AG09309 (cell line): ENCODE measurements around the gene GALNT9.

Experiments
- DNase-seq: peaks from one replicate; pipeline ENCODE4 v3.0.0-alpha.2; 2010; ENCODE audit warnings: low read depth
- H3K4me3 ChIP-seq: 2 replicates; pipeline ENCODE4 v1.5.1; 2011; ENCODE audit warnings: mild to moderate bottlenecking, low read depth, low read length, moderate library complexity; ENCODE audit not compliant: control insufficient read depth
- TF ChIP-seq, protein P1 (sequence below): IDR thresholded peaks from 2 replicates; pipeline ENCODE4 v1.5.1; 2011; ENCODE audit warnings: mild to moderate bottlenecking, low read depth, low read length, inconsistent platforms; ENCODE audit not compliant: insufficient read depth, control insufficient read depth; ENCODE audit errors: missing control alignments

The GALNT9 gene

DNA sequence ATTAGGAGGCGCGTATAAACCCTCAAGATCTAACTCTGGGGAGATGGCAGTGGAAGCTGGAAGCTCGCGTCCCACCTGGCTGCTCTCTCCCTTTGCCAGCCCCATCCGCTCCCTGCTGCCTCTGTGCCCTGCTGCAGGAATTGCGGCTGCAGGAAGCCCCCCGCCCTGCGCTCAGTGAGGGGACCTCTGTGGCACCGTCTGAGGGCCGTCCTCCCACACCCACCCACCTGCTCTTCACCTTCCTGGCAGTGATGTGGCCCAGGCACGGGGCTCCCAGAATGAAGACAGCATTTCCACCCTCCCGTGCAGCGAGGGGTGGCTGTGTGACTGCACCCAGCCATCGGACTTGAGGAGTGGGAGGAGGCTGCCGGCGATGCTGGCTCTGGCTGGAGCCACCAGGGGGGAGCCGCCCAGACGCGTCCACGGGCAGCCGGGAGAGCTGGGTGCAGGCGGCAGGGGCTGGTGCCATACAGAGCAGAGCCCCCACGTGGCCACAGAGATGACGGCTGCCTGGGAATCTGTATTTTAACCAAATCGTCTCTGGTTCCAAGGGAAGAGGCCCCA lies 28.3 kb upstream of the GALNT9 start:
- no peak overlapping the region for H3K4me3 ChIP-seq
- TF ChIP-seq, protein P1, sequence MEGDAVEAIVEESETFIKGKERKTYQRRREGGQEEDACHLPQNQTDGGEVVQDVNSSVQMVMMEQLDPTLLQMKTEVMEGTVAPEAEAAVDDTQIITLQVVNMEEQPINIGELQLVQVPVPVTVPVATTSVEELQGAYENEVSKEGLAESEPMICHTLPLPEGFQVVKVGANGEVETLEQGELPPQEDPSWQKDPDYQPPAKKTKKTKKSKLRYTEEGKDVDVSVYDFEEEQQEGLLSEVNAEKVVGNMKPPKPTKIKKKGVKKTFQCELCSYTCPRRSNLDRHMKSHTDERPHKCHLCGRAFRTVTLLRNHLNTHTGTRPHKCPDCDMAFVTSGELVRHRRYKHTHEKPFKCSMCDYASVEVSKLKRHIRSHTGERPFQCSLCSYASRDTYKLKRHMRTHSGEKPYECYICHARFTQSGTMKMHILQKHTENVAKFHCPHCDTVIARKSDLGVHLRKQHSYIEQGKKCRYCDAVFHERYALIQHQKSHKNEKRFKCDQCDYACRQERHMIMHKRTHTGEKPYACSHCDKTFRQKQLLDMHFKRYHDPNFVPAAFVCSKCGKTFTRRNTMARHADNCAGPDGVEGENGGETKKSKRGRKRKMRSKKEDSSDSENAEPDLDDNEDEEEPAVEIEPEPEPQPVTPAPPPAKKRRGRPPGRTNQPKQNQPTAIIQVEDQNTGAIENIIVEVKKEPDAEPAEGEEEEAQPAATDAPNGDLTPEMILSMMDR: no peak
- no peak for DNase-seq

DNA sequence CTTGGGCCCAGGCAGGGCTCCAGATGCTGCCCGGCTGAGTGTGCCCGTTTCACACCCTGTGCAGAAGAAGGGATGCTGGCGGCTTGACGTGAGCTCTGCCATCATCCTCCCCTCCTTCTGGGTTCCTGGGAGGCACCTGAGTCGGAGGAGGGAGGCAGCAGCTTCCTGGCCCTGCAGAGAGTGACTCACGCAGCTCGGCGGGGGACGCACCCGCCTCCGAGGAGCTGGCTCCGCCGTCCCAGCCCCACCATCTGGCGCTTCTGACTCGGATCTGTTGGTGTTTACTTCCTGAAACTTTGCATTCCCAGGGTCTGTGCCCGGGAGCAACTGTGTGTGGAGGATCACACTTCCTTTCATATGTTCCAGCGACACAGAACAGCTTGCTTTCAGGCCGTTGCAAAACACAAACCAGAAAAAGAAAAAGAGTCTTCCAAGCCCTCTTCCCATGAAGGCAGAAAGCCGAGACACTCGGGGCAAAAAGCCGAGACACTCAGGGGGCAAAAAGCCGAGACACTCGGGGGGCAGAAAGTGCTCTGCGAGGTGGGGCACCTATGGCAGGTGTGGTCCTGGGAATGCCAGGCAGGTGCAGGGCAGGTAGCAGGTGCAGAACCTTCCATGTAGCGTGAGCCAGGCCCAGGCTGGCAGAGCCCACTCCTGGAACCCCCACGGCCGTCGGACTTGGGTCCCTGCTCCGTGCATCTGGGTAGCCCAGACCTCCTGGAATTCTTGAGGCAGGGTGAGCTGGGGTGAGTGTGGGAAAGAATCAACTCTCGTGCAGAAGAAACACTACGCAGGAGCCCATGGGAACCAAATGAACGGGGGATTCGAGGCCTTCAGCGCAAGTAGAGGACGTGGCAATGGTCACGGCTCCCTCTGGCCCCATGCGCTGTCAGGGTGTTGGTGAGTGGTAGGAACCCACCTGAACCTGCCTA lies 27.6 kb upstream of the GALNT9 start:
- DNase-seq: peak; percentile 8
- TF ChIP-seq, protein P1: no peak
- no peak overlapping the region for H3K4me3 ChIP-seq

DNA sequence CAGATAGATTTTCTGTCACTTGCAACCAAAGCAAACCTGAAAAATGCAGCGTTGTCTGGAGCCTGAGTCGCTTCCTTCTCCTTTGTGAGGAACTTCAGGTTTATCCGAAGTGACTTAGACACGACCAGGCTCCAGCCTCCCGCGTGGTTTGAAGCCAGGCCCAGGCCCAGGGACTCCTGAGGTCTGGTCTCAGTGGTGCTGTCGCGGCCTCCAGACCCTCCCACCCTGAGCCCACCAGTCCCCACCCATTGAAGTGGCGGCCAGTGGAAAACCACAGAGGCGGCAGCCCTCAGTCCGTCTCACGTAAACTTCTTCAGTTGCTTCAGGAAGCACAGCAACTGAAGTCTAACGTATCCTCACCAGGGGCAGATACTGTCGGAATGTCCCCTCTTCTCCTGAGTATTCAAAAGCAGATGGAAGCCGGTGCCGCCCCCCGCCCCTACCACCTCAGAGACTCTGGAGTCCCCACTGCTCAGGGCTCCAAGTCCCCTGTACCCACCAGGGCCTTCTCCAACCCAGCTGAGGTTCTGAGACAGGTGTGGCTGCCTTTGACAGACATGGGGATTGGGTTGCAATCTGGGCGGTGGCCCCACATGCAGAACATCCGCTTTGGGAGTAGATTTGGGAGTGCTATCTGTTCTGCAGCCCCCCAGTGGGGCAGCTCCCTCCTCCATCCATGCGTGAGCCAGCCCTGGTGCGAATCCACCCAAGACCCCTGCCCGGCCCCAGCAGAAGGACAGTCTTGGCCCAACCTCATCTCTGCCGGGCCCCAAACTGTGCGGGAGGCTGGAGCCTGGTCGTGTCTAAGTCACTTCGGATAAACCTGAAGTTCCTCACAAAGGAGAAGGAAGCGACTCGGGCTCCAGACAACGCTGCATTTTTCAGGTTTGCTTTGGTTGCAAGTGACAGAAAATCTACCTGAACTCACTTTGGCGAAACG lies 26.6 kb upstream of the GALNT9 start:
- no peak for DNase-seq
- TF ChIP-seq, protein P1: no peak
- no peak overlapping the region for H3K4me3 ChIP-seq

DNA sequence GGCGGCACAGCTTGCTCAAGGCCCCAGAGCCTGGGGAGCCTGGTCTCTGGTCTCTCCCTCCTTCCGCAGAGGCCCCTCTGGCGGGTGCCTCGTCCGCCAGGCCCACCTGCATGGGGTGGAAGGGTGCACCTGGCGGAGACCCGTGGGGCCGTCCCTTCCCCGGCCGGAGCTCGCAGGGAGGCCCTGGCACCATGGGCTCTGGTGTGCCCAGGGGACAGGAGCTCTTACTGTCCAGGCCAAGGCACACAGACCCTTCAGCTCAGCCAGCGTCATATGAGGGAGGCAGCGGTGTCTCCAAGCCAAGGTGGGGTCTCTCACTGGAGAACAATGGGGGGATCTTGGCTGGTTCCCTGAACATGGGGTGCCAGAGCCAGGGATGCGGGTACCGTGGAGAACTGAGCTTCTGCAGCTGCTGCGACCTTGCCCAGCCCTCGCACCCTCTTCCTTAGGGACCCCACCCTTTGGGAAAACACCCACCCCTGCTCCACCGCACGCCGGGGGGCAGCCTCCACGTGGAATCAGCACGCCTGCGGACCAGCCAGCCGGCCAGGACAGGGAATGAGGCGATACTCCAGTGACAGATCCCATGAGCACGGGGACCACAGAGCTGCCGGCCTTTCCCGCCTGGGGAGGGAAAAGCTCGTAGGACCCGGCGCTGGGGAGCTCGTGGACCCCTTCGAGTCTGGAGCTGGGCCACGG lies 25.7 kb upstream of the GALNT9 start:
- TF ChIP-seq, protein P1: no peak
- DNase-seq: no peak
- H3K4me3 ChIP-seq: no peak overlapping the region

DNA sequence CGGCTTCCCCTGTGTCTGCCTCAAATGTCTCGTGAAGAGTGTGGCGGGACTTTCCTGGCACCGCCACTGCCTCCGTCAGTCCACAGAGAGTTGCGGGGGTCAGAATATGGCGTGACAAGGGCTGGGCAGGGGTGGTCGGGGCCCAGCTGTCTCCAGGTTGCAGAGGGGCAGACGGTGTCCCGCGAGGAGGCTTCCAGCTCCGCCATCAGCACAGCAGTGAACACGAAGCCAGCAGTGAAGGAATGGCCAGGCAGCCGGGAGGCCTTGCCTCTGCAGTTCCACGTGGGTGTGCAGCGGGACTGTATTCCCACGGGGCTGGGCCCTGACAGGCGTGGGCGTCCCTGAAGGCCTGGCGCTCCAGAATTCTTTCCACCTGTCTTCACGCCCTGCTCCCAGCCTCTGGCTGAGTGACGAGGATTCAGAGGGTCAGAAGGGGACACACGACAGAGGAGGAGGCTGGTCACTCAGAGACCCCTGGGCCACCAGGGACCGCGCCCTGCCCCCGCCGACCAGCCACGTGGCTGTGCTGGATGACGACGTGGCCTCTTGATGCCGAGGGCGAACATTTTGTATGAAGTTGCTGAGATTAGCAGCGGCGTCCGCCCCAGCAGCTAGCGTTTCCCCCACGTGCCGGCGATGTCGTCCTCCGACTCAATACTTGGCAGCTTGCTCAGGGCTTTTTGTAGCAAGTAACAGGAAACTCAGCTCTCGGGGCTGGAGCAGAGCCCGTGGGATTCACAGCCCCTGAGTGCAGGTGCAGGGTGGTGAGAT lies 25.0 kb upstream of the GALNT9 start:
- TF ChIP-seq, protein P1: no peak
- no peak for DNase-seq
- no peak overlapping the region for H3K4me3 ChIP-seq
